Neural progenitor cell (in vitro differentiated cells): ENCODE data around the gene GPR135. TPM values are rescaled to one million over a fixed set of nuclear protein-coding genes. Genes with fewer than 3 reads are reported as not detected.

Experiments used
- DNase-seq: peaks from one replicate; pipeline ENCODE4 v3.0.0-alpha.2; 2016; ENCODE audit warnings: low spot score
- H2AFZ ChIP-seq: fragments of 200-600 bp; sonication (generic); replicated peaks from 2 replicates; pipeline ENCODE4 v1.6.1; 2016; ENCODE audit warnings: antibody characterized with exemption
- H3F3A ChIP-seq: fragments of 200-600 bp; sonication (generic); 2 replicates; pipeline ENCODE4 v1.6.1; 2016; ENCODE audit warnings: antibody characterized with exemption, low read depth
- H3K27ac ChIP-seq: fragments of 200-600 bp; sonication (generic); 2 replicates; pipeline ENCODE4 v1.5.1; 2016; ENCODE audit warnings: mild to moderate bottlenecking
- H3K27me3 ChIP-seq: fragments of 200-600 bp; sonication (generic); 2 replicates; pipeline ENCODE4 v1.6.1; 2016; ENCODE audit warnings: mild to moderate bottlenecking, moderate library complexity
- H3K36me3 ChIP-seq: fragments of 200-600 bp; sonication (generic); 2 replicates; pipeline ENCODE4 v1.5.1; 2016
- H3K4me1 ChIP-seq: fragments of 200-600 bp; sonication (generic); 2 replicates; pipeline ENCODE4 v1.6.1; 2016; ENCODE audit warnings: mixed run types
- H3K4me2 ChIP-seq: fragments of 200-600 bp; sonication (generic); 2 replicates; pipeline ENCODE4 v1.6.1; 2016
- H3K4me3 ChIP-seq: fragments of 200-600 bp; sonication (generic); 2 replicates; pipeline ENCODE4 v1.5.1; 2016
- H3K79me2 ChIP-seq: fragments of 200-600 bp; sonication (generic); 2 replicates; pipeline ENCODE4 v1.6.1; 2016; ENCODE audit warnings: low read depth
- H3K9ac ChIP-seq: fragments of 200-600 bp; sonication (generic); 2 replicates; pipeline ENCODE4 v1.6.1; 2016
- H3K9me3 ChIP-seq: fragments of 200-600 bp; sonication (generic); 2 replicates; pipeline ENCODE4 v1.5.1; 2016; ENCODE audit warnings: low read depth
- H4K20me1 ChIP-seq: fragments of 200-600 bp; sonication (generic); 2 replicates; pipeline ENCODE4 v1.6.1; 2016; ENCODE audit warnings: low read depth
- H3K27ac Mint-ChIP-seq: 3 replicates; pipeline ENCODE4 v1.8.0; 2021; ENCODE audit warnings: mixed read lengths
- H3K27me3 Mint-ChIP-seq: 2 replicates; pipeline ENCODE4 v1.8.0; 2022; ENCODE audit warnings: low read depth, mild to moderate bottlenecking, inconsistent platforms, moderate library complexity, mixed read lengths; ENCODE audit not compliant: insufficient read depth
- H3K36me3 Mint-ChIP-seq: 3 replicates; pipeline ENCODE4 v1.8.0; 2021; ENCODE audit warnings: mixed read lengths
- H3K4me1 Mint-ChIP-seq: 3 replicates; pipeline ENCODE4 v1.8.0; 2021; ENCODE audit warnings: mixed read lengths
- H3K4me3 Mint-ChIP-seq: 3 replicates; pipeline ENCODE4 v1.8.0; 2021; ENCODE audit warnings: mild to moderate bottlenecking, moderate library complexity, mixed read lengths
- H3K9me3 Mint-ChIP-seq: 3 replicates; pipeline ENCODE4 v1.8.0; 2020; ENCODE audit warnings: mixed read lengths
- EZH2 ChIP-seq: fragments of 200-600 bp; sonication (generic); IDR thresholded peaks from 2 replicates; pipeline ENCODE4 v1.6.1; 2017; ENCODE audit warnings: antibody characterized with exemption, mild to moderate bottlenecking, moderate library complexity
- EZH2phosphoT487 ChIP-seq: fragments of 200-600 bp; sonication (generic); IDR thresholded peaks from 2 replicates; pipeline ENCODE4 v1.6.1; 2017; ENCODE audit warnings: antibody characterized with exemption
- total RNA-seq: library from RNA; depleted of rRNA; stranded (reverse); fragments of >200 nt; gene quantifications from 2 replicates; pipeline ENCODE4 v1.2.3, GENCODE V29; 2015; ENCODE audit warnings: low replicate concordance
- TF ChIP-seq, protein P1 (sequence below): fragments of 200-600 bp; sonication (generic); IDR thresholded peaks from 2 replicates; pipeline ENCODE4 v1.5.1; 2017; ENCODE audit warnings: antibody characterized with exemption, mild to moderate bottlenecking

Gene GPR135
- total RNA-seq, 1 donor from 2014 or later, result 3.1 TPM

DNA sequence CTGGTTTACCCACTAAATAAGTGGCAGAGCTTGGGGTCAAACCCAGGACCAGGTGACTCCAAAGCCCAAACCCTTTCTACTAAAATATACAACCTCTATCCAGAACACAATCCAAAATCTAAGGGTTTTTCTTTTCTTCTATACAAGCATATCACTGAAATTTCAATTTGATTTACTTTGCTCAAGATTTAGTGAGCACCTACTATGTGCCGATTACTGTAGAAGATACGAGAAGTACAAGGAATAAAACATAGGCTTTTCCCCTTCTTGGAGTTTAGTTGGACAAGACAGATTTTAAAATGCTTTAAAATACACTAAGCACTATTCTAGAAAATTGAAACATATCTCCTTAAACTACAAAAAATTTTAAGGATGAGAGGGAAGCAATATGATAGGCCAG is 16.2 kb upstream of the GPR135 start:
- no peak overlapping the region for H3K27ac ChIP-seq
- H3K9me3 ChIP-seq, result no peaks in the 10 kb centered on the region
- H3K36me3 Mint-ChIP-seq, result peaks cover 2% of the 10 kb centered on the region
- H3K9ac ChIP-seq, result no peak overlapping the region
- no peak overlapping the region for H3K4me3 ChIP-seq
- H3K4me3 Mint-ChIP-seq, result no peak overlapping the region
- peaks cover 29% of the 10 kb centered on the region for H4K20me1 ChIP-seq
- DNase-seq, result no peak
- no peaks in the 10 kb centered on the region for H3K9me3 Mint-ChIP-seq
- no peaks in the 10 kb centered on the region for H3K27me3 Mint-ChIP-seq
- H3K79me2 ChIP-seq, result peaks cover 43% of the 10 kb centered on the region
- H3K27me3 ChIP-seq, result no peaks in the 10 kb centered on the region
- no peak overlapping the region for H3K4me2 ChIP-seq
- H3K4me1 Mint-ChIP-seq, result peaks cover 25% of the 10 kb centered on the region
- TF ChIP-seq EZH2 (no peak), EZH2phosphoT487 (no peak)
- TF ChIP-seq, protein P1, sequence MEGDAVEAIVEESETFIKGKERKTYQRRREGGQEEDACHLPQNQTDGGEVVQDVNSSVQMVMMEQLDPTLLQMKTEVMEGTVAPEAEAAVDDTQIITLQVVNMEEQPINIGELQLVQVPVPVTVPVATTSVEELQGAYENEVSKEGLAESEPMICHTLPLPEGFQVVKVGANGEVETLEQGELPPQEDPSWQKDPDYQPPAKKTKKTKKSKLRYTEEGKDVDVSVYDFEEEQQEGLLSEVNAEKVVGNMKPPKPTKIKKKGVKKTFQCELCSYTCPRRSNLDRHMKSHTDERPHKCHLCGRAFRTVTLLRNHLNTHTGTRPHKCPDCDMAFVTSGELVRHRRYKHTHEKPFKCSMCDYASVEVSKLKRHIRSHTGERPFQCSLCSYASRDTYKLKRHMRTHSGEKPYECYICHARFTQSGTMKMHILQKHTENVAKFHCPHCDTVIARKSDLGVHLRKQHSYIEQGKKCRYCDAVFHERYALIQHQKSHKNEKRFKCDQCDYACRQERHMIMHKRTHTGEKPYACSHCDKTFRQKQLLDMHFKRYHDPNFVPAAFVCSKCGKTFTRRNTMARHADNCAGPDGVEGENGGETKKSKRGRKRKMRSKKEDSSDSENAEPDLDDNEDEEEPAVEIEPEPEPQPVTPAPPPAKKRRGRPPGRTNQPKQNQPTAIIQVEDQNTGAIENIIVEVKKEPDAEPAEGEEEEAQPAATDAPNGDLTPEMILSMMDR, result no peak
- H2AFZ ChIP-seq, result no peak overlapping the region
- H3K36me3 ChIP-seq, result no peaks in the 10 kb centered on the region
- peaks cover 10% of the 10 kb centered on the region for H3K4me1 ChIP-seq
- H3K27ac Mint-ChIP-seq, result no peak overlapping the region
- peaks cover 7% of the 10 kb centered on the region for H3F3A ChIP-seq

DNA sequence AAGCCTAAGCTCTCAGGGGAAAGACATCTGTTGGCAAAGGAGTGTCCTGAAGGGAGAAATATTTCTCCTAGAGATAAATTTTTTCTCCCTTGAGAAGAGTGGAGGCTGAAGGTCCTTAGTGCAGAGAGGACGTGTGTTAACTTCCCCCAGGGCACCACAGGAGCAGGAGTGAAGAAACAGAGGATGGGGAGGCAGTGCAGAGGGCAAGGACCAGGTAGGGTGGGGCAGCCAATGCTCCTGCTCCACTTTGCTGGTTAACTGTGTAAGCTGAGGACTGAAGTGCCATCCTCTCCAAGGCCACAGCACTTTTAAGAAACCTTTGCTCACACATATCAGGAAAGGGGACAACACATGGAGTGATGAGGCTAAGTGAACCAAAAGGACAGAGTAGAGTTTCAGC is 15.0 kb upstream of the GPR135 start:
- Histone ChIP-seq H3K27ac (no peak overlapping the region), H3K4me2 (no peak overlapping the region), H3K27me3 (no peaks in the 10 kb centered on the region), H3K79me2 (peaks cover 31% of the 10 kb centered on the region), H3K9ac (no peak overlapping the region), H3K4me1 (peaks cover under 1% of the 10 kb centered on the region), H4K20me1 (peaks cover 29% of the 10 kb centered on the region), H3K36me3 (no peaks in the 10 kb centered on the region), H2AFZ (no peak overlapping the region), H3K4me3 (no peak overlapping the region), H3F3A (peaks cover 7% of the 10 kb centered on the region), H3K9me3 (no peaks in the 10 kb centered on the region)
- DNase-seq, result no peak
- peaks cover 17% of the 10 kb centered on the region for H3K4me1 Mint-ChIP-seq
- peaks cover 2% of the 10 kb centered on the region for H3K36me3 Mint-ChIP-seq
- no peak for TF ChIP-seq EZH2phosphoT487
- TF ChIP-seq, protein P1, result no peak
- no peak for TF ChIP-seq EZH2
- no peak overlapping the region for H3K4me3 Mint-ChIP-seq
- H3K27ac Mint-ChIP-seq, result no peak overlapping the region
- H3K27me3 Mint-ChIP-seq, result no peaks in the 10 kb centered on the region
- no peaks in the 10 kb centered on the region for H3K9me3 Mint-ChIP-seq

DNA sequence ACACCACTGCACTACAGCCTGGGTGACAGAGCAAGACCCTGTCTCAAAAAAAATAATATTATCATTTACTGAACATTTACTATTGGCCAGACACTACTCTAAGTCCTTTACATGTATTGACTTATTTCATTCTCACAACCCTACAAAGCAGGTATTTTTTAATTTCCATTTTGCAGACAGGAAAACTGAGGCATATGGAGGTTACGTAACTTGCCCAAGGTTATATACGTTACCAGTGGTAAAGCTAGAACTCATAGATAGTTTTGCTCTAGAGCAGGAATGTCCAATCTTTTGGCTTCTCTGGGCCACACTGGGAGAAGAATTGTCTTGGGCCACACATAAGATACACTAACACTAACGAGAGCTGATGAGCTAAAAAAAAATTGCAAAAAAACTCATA is 13.4 kb upstream of the GPR135 start:
- H3K36me3 ChIP-seq, result no peaks in the 10 kb centered on the region
- H3K9me3 Mint-ChIP-seq, result no peaks in the 10 kb centered on the region
- no peak overlapping the region for H3K27ac Mint-ChIP-seq
- peaks cover 24% of the 10 kb centered on the region for H3K79me2 ChIP-seq
- H3K4me3 Mint-ChIP-seq, result no peak overlapping the region
- no peaks in the 10 kb centered on the region for H3F3A ChIP-seq
- no peaks in the 10 kb centered on the region for H3K9me3 ChIP-seq
- H3K27me3 Mint-ChIP-seq, result no peaks in the 10 kb centered on the region
- no peaks in the 10 kb centered on the region for H3K27me3 ChIP-seq
- H3K4me2 ChIP-seq, result no peak overlapping the region
- DNase-seq, result no peak
- no peaks in the 10 kb centered on the region for H3K4me1 ChIP-seq
- no peak overlapping the region for H3K4me3 ChIP-seq
- TF ChIP-seq EZH2, result no peak
- TF ChIP-seq, protein P1, result no peak
- no peak for TF ChIP-seq EZH2phosphoT487
- peaks cover 8% of the 10 kb centered on the region for H3K36me3 Mint-ChIP-seq
- no peak overlapping the region for H3K27ac ChIP-seq
- no peak overlapping the region for H3K9ac ChIP-seq
- H3K4me1 Mint-ChIP-seq, result peaks cover 21% of the 10 kb centered on the region
- no peak overlapping the region for H2AFZ ChIP-seq
- H4K20me1 ChIP-seq, result peaks cover 29% of the 10 kb centered on the region
